B cell (primary cell): Measurements from ENCODE around the gene PLEKHO2. TPM values are rescaled to one million over a fixed set of nuclear protein-coding genes. Genes with fewer than 3 reads are reported as not detected.

Experiments used
- ATAC-seq: fragments of 200-7000 bp; cut with Tn5 transposase; one replicate; pipeline ENCODE4 v1.10.0; 2021; ENCODE audit warnings: low read depth, mild to moderate bottlenecking, moderate number of reproducible peaks, moderate library complexity
- CTCF ChIA-PET: fragments of 350-600 bp; sonication (Branson Sonifier 250); formaldehyde crosslinking; loops from one replicate; lab custom pipeline; 2021; ENCODE audit warnings: antibody characterized with exemption, inconsistent platforms; lab: Charles Lee
- POLR2A ChIA-PET: fragments of 350-600 bp; sonication (Branson Sonifier 250); formaldehyde crosslinking; loops from one replicate; lab custom pipeline; 2021; ENCODE audit warnings: antibody characterized with exemption; lab: Charles Lee
- DNase-seq: peaks from one replicate; pipeline ENCODE4 v3.0.0; 2013
- H2AFZ ChIP-seq: 2 replicates; pipeline ENCODE4 v1.6.1; 2012; ENCODE audit warnings: mild to moderate bottlenecking, low read depth, low read length; ENCODE audit not compliant: insufficient read depth, poor library complexity, severe bottlenecking
- H3K27ac ChIP-seq, 2 donors: 1 replicate in 1 of 2; 2 replicates in 1 of 2; pipeline ENCODE4 v1.5.1; 2012 to 2013; ENCODE audit warnings: low read length in 2 of 2, mild to moderate bottlenecking in 2 of 2, moderate library complexity in 1 of 2
- H3K27me3 ChIP-seq, 4 experiments: fragments of 200-600 bp in 1 of 4; sonication (generic) in 1 of 4; replicated peaks in 1 of 4; 1 replicate in 2 of 4; 2 replicates in 2 of 4; pipeline versions ENCODE4 v1.6.1 to v1.7.0; 2013 to 2016; ENCODE audit warnings: low read length in 3 of 4, mild to moderate bottlenecking in 2 of 4, mixed read lengths in 1 of 4, moderate library complexity in 1 of 4; ENCODE audit not compliant: insufficient read depth in 4 of 4, control insufficient read depth in 3 of 4; ENCODE audit errors: control extremely low read depth in 1 of 4
- H3K36me3 ChIP-seq, 2 experiments: replicated peaks in 1 of 2; 1 replicate in 1 of 2; 2 replicates in 1 of 2; pipeline versions ENCODE4 v1.6.1 to v1.7.1; 2013; ENCODE audit warnings: low read length in 1 of 2; ENCODE audit not compliant: insufficient read depth in 2 of 2, control insufficient read depth in 1 of 2; ENCODE audit errors: control extremely low read depth in 1 of 2, extremely low read depth in 1 of 2
- H3K4me1 ChIP-seq, 2 donors: fragments of 200-600 bp in 1 of 2; sonication (generic) in 1 of 2; 1 replicate in 1 of 2; 2 replicates in 1 of 2; pipeline versions ENCODE4 v1.5.1 to v1.6.1; 2013 to 2017; ENCODE audit warnings: low read length in 2 of 2; ENCODE audit not compliant: control insufficient read depth in 2 of 2, insufficient read depth in 2 of 2
- H3K4me2 ChIP-seq: replicated peaks from 2 replicates; pipeline ENCODE3; 2012; ENCODE audit warnings: mild to moderate bottlenecking, low read depth, low read length; ENCODE audit not compliant: poor library complexity, severe bottlenecking
- H3K4me3 ChIP-seq, 5 experiments: fragments of 200-600 bp in 1 of 5; sonication (generic) in 1 of 5; 1 replicate in 3 of 5; 2 replicates in 2 of 5; pipeline versions ENCODE4 v1.5.1 to v1.7.0; 2011 to 2016; ENCODE audit warnings: low read length in 4 of 5, mild to moderate bottlenecking in 4 of 5, low read depth in 2 of 5, control low read depth in 1 of 5, moderate library complexity in 1 of 5; ENCODE audit not compliant: insufficient read depth in 1 of 5; ENCODE audit errors: control extremely low read depth in 1 of 5, extremely low read depth in 1 of 5
- H3K79me2 ChIP-seq: fragments of 200-600 bp; sonication (generic); one replicate; pipeline ENCODE4 v1.6.0; 2016; ENCODE audit warnings: low read length; ENCODE audit not compliant: control insufficient read depth, insufficient read depth
- H3K9ac ChIP-seq: fragments of 200-600 bp; sonication (generic); 2 replicates; pipeline ENCODE4 v1.6.1; 2017; ENCODE audit warnings: mild to moderate bottlenecking, low read length, moderate library complexity
- H3K9me3 ChIP-seq, 3 donors: one replicate each; pipeline versions ENCODE4 v1.6.1 to v1.7.1; 2013; ENCODE audit warnings: low read length in 2 of 3; ENCODE audit not compliant: control insufficient read depth in 2 of 3, insufficient read depth in 1 of 3; ENCODE audit errors: control extremely low read depth in 1 of 3
- H4K20me1 ChIP-seq: 2 replicates; pipeline ENCODE4 v1.6.0; 2012; ENCODE audit warnings: mild to moderate bottlenecking, low read length; ENCODE audit not compliant: insufficient read depth, control insufficient read depth, poor library complexity, severe bottlenecking
- H3K27ac Mint-ChIP-seq: one replicate; pipeline ENCODE4 v1.8.0; 2021; ENCODE audit warnings: mixed read lengths
- H3K27me3 Mint-ChIP-seq: one replicate; pipeline ENCODE4 v1.8.0; 2021; ENCODE audit warnings: mixed read lengths
- H3K4me1 Mint-ChIP-seq: one replicate; pipeline ENCODE4 v1.8.0; 2021; ENCODE audit warnings: mixed read lengths
- H3K4me3 Mint-ChIP-seq: one replicate; pipeline ENCODE4 v1.8.0; 2021; ENCODE audit warnings: mixed read lengths
- H3K9me3 Mint-ChIP-seq: one replicate; pipeline ENCODE4 v1.8.0; 2022; ENCODE audit warnings: mixed read lengths; ENCODE audit not compliant: insufficient read depth
- CTCF ChIP-seq: fragments of 200-600 bp; IDR thresholded peaks from one replicate; pipeline ENCODE4 v1.8.0; 2022; ENCODE audit warnings: antibody characterized with exemption, mild to moderate bottlenecking
- EZH2 ChIP-seq: IDR thresholded peaks from 2 replicates; pipeline ENCODE4 v1.6.1; 2012; ENCODE audit warnings: borderline replicate concordance, low read depth, mild to moderate bottlenecking, moderate library complexity, low read length; ENCODE audit not compliant: insufficient read depth, poor library complexity, severe bottlenecking
- WGBS: methylation state at CpG from one replicate; pipeline ENCODE4 v1.1.5; 2013; ENCODE audit warnings: missing lambda C conversion rate; ENCODE audit not compliant: insufficient coverage; 5-methylcytosine and 5-hydroxymethylcytosine counted together
- intact Hi-C: fragments of 100-400 bp; cut with micrococcal nuclease; formaldehyde crosslinking; loops from one replicate; pipeline ENCODE4 v1.10.0; 2022
- polyA plus RNA-seq: library from polyadenylated mRNA; depleted of rRNA; stranded (reverse); fragments of >200 nt; gene quantifications from 2 replicates; pipeline ENCODE4 v1.2.3, GENCODE V29; 2012
- total RNA-seq, 2 donors: library from RNA; stranded (reverse); fragments of 120-200 nt in 1 of 2; gene quantifications; 1 replicate in 1 of 2; 2 replicates in 1 of 2; pipeline versions ENCODE4 v1.2.3 to v1.2.4, GENCODE V29; 2013 to 2022

Gene PLEKHO2
- total and polyA plus RNA-seq, 2 donors (not counting 1 experiment from before 2014, with no cell fraction given), result 13.7 to 23.1 TPM

- ChIA-PET POLR2A (interaction anchor here (0.7 to 2.1 kb wide), 5 partner anchors 9 to 623 kb away, joined by 3 to 17 read pairs (median 4); no protein-coding TSS in a partner anchor), CTCF (interaction anchor here (0.6 to 4.8 kb wide), 6 partner anchors 11 to 192 kb away, joined by 3 to 30 read pairs (median 12); no protein-coding TSS in a partner anchor)
- Histone ChIP-seq H2AFZ (no peak overlapping the region), H3K9ac (no peak overlapping the region), H3K27me3 (no peaks in the 10 kb centered on the region), H3K36me3 (no peaks in the 10 kb centered on the region), H3K4me3 (no peak overlapping the region), H3K4me1 (peaks cover 27 to 35% of the 10 kb centered on the region in 2 donors), H4K20me1 (no peaks in the 10 kb centered on the region), H3K79me2 (no peaks in the 10 kb centered on the region), H3K27ac (peak overlapping the region; percentile 33 to 54), H3K4me2 (peak overlapping the region; percentile 34), H3K9me3 (no peaks in the 10 kb centered on the region)
- Mint-ChIP-seq H3K27me3 (no peaks in the 10 kb centered on the region), H3K4me1 (peaks cover 27% of the 10 kb centered on the region), H3K9me3 (no peaks in the 10 kb centered on the region), H3K4me3 (peak overlapping the region; percentile 65), H3K27ac (peak overlapping the region; percentile 75)
- intact Hi-C loops, result no loop called here
- peak; percentile 54 for DNase-seq
- ATAC-seq, result peak; percentile 48
- WGBS, result 12% methylated on average over 1 of the region's 5 CpGs
- TF ChIP-seq CTCF (no peak), EZH2 (no peak)
Measured at GRCh38 chr15:64883100-64883581, 41.4 kb downstream of the PLEKHO2 start.

GRCh38 chr15:64883997-64884511, 42.3 kb downstream of the PLEKHO2 start:
- DNase-seq (peak; percentile 67), ATAC-seq (peak; percentile 66)
- H3K4me1 Mint-ChIP-seq, result peaks cover 27% of the 10 kb centered on the region
- 41% methylated on average over 9 of the region's 10 CpGs for WGBS
- Histone ChIP-seq H3K27me3 (no peaks in the 10 kb centered on the region), H3K4me2 (peak overlapping the region; percentile 34), H2AFZ (peak overlapping the region; percentile 41), H3K27ac (peak overlapping the region; percentile 33 to 54), H3K79me2 (no peaks in the 10 kb centered on the region), H3K36me3 (no peaks in the 10 kb centered on the region), H3K4me3 (no peak overlapping the region), H3K9ac (no peak overlapping the region), H3K9me3 (no peaks in the 10 kb centered on the region), H3K4me1 (peaks cover 27 to 35% of the 10 kb centered on the region in 2 donors), H4K20me1 (no peaks in the 10 kb centered on the region)
- peak overlapping the region; percentile 65 for H3K4me3 Mint-ChIP-seq
- no peaks in the 10 kb centered on the region for H3K9me3 Mint-ChIP-seq
- H3K27ac Mint-ChIP-seq, result peak overlapping the region; percentile 75
- intact Hi-C loops, result loop anchor here (1.0 kb wide), 1 partner anchor 9 kb away; no protein-coding TSS in a partner anchor
- ChIA-PET CTCF (interaction anchor here (3.0 to 4.8 kb wide), 3 partner anchors 10 to 48 kb away, joined by 16 to 30 read pairs (median 16); no protein-coding TSS in a partner anchor), POLR2A (interaction anchor here (1.1 to 2.1 kb wide), 2 partner anchors 8 to 10 kb away, joined by 4 to 14 read pairs; no protein-coding TSS in a partner anchor)
- TF ChIP-seq CTCF (no peak), EZH2 (no peak)
- no peaks in the 10 kb centered on the region for H3K27me3 Mint-ChIP-seq
